Stimulated activated naive CD8-positive, alpha-beta T cell treated with anti-CD3 and anti-CD28 coated beads, Interleukin-15, Interleukin-2, amounts not matched to agents 100 U/mL and 50 U/mL, for 24 hours (primary cell): ENCODE measurements around the gene INTS15.
A peak's percentile ranks its signal among the peaks of the same experiment; 100 is the strongest.
"Not testable (repeated sequence)": the region's sequence is repeated elsewhere in the genome, so short reads cannot be mapped to it uniquely, and the experiment has no call there.

Source experiments
- ATAC-seq: fragments of 150-1000 bp; cut with Tn5 transposase; one replicate; pipeline ENCODE4 v1.10.0; 2021
- DNase-seq: peaks from one replicate; pipeline ENCODE4 v3.0.0; 2021

Gene INTS15

GRCh38 chr7:6589829-6590644 is at the start of gene INTS15:
Gene INTS15, plus strand, starts transcription at chr7:6590021. Its CDS starts 263 bp downstream, at chr7:6590284.
- DNase-seq = peak; percentile 89
- ATAC-seq = peak; percentile 94

GRCh38 chr7:6542368-6542767 is 47.5 kb upstream of the INTS15 start:
- DNase-seq (no peak), ATAC-seq (no peak)

GRCh38 chr7:6545398-6546126 is 44.3 kb upstream of the INTS15 start:
- ATAC-seq = no peak

GRCh38 chr7:6546498-6547251 is 43.1 kb upstream of the INTS15 start:
- no peak for ATAC-seq
- no peak for DNase-seq

More at GRCh38 chr7:6545398-6546126, 44.3 kb upstream of the INTS15 start:
- DNase-seq = no peak

- ATAC-seq (no peak), DNase-seq (no peak)
These were observed 42.4 kb upstream of the INTS15 start for GRCh38 chr7:6547400-6547799.

GRCh38 chr7:6551016-6551511 is 38.8 kb upstream of the INTS15 start, which contains the start of gene GRID2IP:
Gene GRID2IP, minus strand, starts transcription at chr7:6551461. Its CDS starts 25 bp downstream, at chr7:6551436.
- ATAC-seq = no peak
- no peak for DNase-seq

GRCh38 chr7:6553448-6554044 is 36.3 kb upstream of the INTS15 start:
- ATAC-seq (no peak), DNase-seq (no peak)

GRCh38 chr7:6554848-6555247 is 35.0 kb upstream of the INTS15 start:
- ATAC-seq (no peak), DNase-seq (no peak)

- ATAC-seq (no peak), DNase-seq (no peak)
These were observed 33.6 kb upstream of the INTS15 start for GRCh38 chr7:6556196-6556595.

- no peak for ATAC-seq
- DNase-seq = peak; percentile 48
These were observed 31.0 kb upstream of the INTS15 start for GRCh38 chr7:6558837-6559236.

GRCh38 chr7:6559896-6560295 is 29.9 kb upstream of the INTS15 start:
- ATAC-seq (no peak), DNase-seq (no peak)

GRCh38 chr7:6562106-6562505 is 27.7 kb upstream of the INTS15 start:
- DNase-seq (no peak), ATAC-seq (no peak)

- ATAC-seq (no peak), DNase-seq (no peak)
These were observed 25.7 kb upstream of the INTS15 start for GRCh38 chr7:6563936-6564770.

- ATAC-seq = no peak
- DNase-seq = no peak
These were observed 24.2 kb upstream of the INTS15 start for GRCh38 chr7:6565655-6566054.

GRCh38 chr7:6567886-6568285 is 21.9 kb upstream of the INTS15 start:
- ATAC-seq = no peak
- DNase-seq = no peak

- no peak for DNase-seq
These were observed 18.6 kb upstream of the INTS15 start for GRCh38 chr7:6571160-6571779.

GRCh38 chr7:6575281-6576023 is 14.4 kb upstream of the INTS15 start:
- no peak for ATAC-seq
- DNase-seq = no peak

More at GRCh38 chr7:6571160-6571779, 18.6 kb upstream of the INTS15 start:
- ATAC-seq = peak; percentile 30

- peak; percentile 16 for DNase-seq
- ATAC-seq = no peak
These were observed 13.6 kb upstream of the INTS15 start for GRCh38 chr7:6576024-6576866.

GRCh38 chr7:6576867-6577368 is 12.9 kb upstream of the INTS15 start:
- not testable (repeated sequence) for ATAC-seq
- peak; percentile 19 for DNase-seq
